GM12874 (cell line): Measurements from ENCODE around the gene GH2.

Experiments
- CTCF ChIP-seq: IDR thresholded peaks from 2 replicates; pipeline ENCODE4 v1.5.1; 2011; ENCODE audit warnings: low read depth, mild to moderate bottlenecking, control low read depth, low read length, moderate library complexity; ENCODE audit not compliant: insufficient read depth

Gene GH2

GRCh38 chr17:63845509-63845908 lies 36.2 kb downstream of the GH2 start:
- no peak for TF ChIP-seq CTCF

GRCh38 chr17:63843910-63844677 lies 37.6 kb downstream of the GH2 start:
- no peak for TF ChIP-seq CTCF

- no peak for TF ChIP-seq CTCF
Measured at GRCh38 chr17:63842540-63843386, 39.0 kb downstream of the GH2 start, which contains the start of gene SMARCD2. TSS of gene SMARCD2 (minus strand) at chr17:63842685. CDS start at chr17:63842674, 11 bp downstream.

- no peak for TF ChIP-seq CTCF
Measured at GRCh38 chr17:63842173-63842539, 39.6 kb downstream of the GH2 start.

GRCh38 chr17:63841350-63842172 lies 40.2 kb downstream of the GH2 start:
- no peak for TF ChIP-seq CTCF

- no peak for TF ChIP-seq CTCF
Measured at GRCh38 chr17:63840591-63841349, 41.0 kb downstream of the GH2 start.
